ENCODE results near the gene SEMA3A. TPM values are rescaled to one million over a fixed set of nuclear protein-coding genes. Genes with fewer than 3 reads are reported as not detected.
"Not testable (repeated sequence)": the region's sequence is repeated elsewhere in the genome, so short reads cannot be mapped to it uniquely, and the experiment has no call there.

Gene SEMA3A
- total RNA-seq, 2 experiments from 2014 or later, result 0.50 to 0.60 TPM

- H3K4me3 Mint-ChIP-seq, result no peak overlapping the region
- H3K27me3 Mint-ChIP-seq, result no peaks in the 10 kb centered on the region
- no peaks in the 10 kb centered on the region for H3K36me3 ChIP-seq (ENCODE audit: insufficient read depth, low read length)
- H3K4me1 ChIP-seq (ENCODE audit: insufficient read depth, low read length), result no peaks in the 10 kb centered on the region
- H3K27me3 ChIP-seq (ENCODE audit: control insufficient read depth in 1 of 2, insufficient read depth in 2 of 2, low read length in 2 of 2), result no peaks in the 10 kb centered on the region
- no peak for DNase-seq
- ChIA-PET POLR2A (interaction anchor here (1.0 kb wide), 1 partner anchor 10 kb away, joined by 3 read pairs; no protein-coding TSS in a partner anchor), CTCF (no interaction called here)
- H3K9me3 Mint-ChIP-seq, result no peaks in the 10 kb centered on the region
- no peak overlapping the region for H3K27ac Mint-ChIP-seq
- intact Hi-C loops (cut with DNase I, micrococcal nuclease), result no loop called here
- H3K27ac ChIP-seq (ENCODE audit: low read depth in 1 of 2, low read length in 2 of 2), result no peak overlapping the region
- H3K36me3 Mint-ChIP-seq (ENCODE audit: low read depth), result no peaks in the 10 kb centered on the region
- TF ChIP-seq CTCF (IDR thresholded peaks at IDR 0.05), result no peak
- ATAC-seq (ENCODE audit: poor library complexity), result no peak
- H3K4me1 Mint-ChIP-seq (ENCODE audit: low read depth), result no peaks in the 10 kb centered on the region
- peaks cover 0 to 4% of the 10 kb centered on the region in 2 experiments for H3K9me3 ChIP-seq (ENCODE audit: control insufficient read depth in 1 of 2, insufficient read depth in 1 of 2, low read length in 2 of 2)
- no peak overlapping the region for H3K4me3 ChIP-seq (ENCODE audit: low read length)
These were observed 37.4 kb downstream of the SEMA3A start for GRCh38 chr7:84157171-84157570.

- ATAC-seq (ENCODE audit: poor library complexity), result no peak
- ChIA-PET CTCF (no interaction called here), POLR2A (no interaction called here)
- no peaks in the 10 kb centered on the region for H3K27me3 ChIP-seq (ENCODE audit: control insufficient read depth in 1 of 2, insufficient read depth in 2 of 2, low read length in 2 of 2)
- DNase-seq, result no peak
- no peaks in the 10 kb centered on the region for H3K36me3 ChIP-seq (ENCODE audit: insufficient read depth, low read length)
- Mint-ChIP-seq H3K4me3 (no peak overlapping the region), H3K9me3 (no peaks in the 10 kb centered on the region), H3K27me3 (no peaks in the 10 kb centered on the region), H3K36me3 (ENCODE audit: low read depth) (no peaks in the 10 kb centered on the region), H3K27ac (no peak overlapping the region), H3K4me1 (ENCODE audit: low read depth) (no peaks in the 10 kb centered on the region)
- TF ChIP-seq CTCF (IDR thresholded peaks at IDR 0.05), result no peak
- intact Hi-C loops (cut with DNase I, micrococcal nuclease), result no loop called here
- H3K9me3 ChIP-seq (ENCODE audit: control insufficient read depth in 1 of 2, insufficient read depth in 1 of 2, low read length in 2 of 2), result peaks cover 0 to 4% of the 10 kb centered on the region in 2 experiments
- H3K4me1 ChIP-seq (ENCODE audit: insufficient read depth, low read length), result no peaks in the 10 kb centered on the region
- no peak overlapping the region for H3K4me3 ChIP-seq (ENCODE audit: low read length)
- H3K27ac ChIP-seq (ENCODE audit: low read depth in 1 of 2, low read length in 2 of 2), result no peak overlapping the region
These were observed 39.4 kb downstream of the SEMA3A start for GRCh38 chr7:84154991-84155781.

GRCh38 chr7:84152995-84153394 lies 41.6 kb downstream of the SEMA3A start:
- no peaks in the 10 kb centered on the region for H3K27me3 ChIP-seq (ENCODE audit: control insufficient read depth in 1 of 2, insufficient read depth in 2 of 2, low read length in 2 of 2)
- CTCF ChIA-PET, result no interaction called here
- DNase-seq (no peak), ATAC-seq (ENCODE audit: poor library complexity) (no peak)
- H3K27ac ChIP-seq (ENCODE audit: low read depth in 1 of 2, low read length in 2 of 2), result no peak overlapping the region
- Mint-ChIP-seq H3K27ac (no peak overlapping the region), H3K9me3 (no peaks in the 10 kb centered on the region), H3K4me3 (no peak overlapping the region), H3K36me3 (ENCODE audit: low read depth) (no peaks in the 10 kb centered on the region), H3K27me3 (no peaks in the 10 kb centered on the region), H3K4me1 (ENCODE audit: low read depth) (no peaks in the 10 kb centered on the region)
- intact Hi-C loops (cut with DNase I, micrococcal nuclease), result no loop called here
- POLR2A ChIA-PET, result no interaction called here
- no peak for TF ChIP-seq CTCF (IDR thresholded peaks at IDR 0.05)
- peaks cover 0 to 1% of the 10 kb centered on the region in 2 experiments for H3K9me3 ChIP-seq (ENCODE audit: control insufficient read depth in 1 of 2, insufficient read depth in 1 of 2, low read length in 2 of 2)
- no peaks in the 10 kb centered on the region for H3K4me1 ChIP-seq (ENCODE audit: insufficient read depth, low read length)
- no peak overlapping the region for H3K4me3 ChIP-seq (ENCODE audit: low read length)
- no peaks in the 10 kb centered on the region for H3K36me3 ChIP-seq (ENCODE audit: insufficient read depth, low read length)

GRCh38 chr7:84150370-84150769 lies 44.2 kb downstream of the SEMA3A start:
- DNase-seq; ATAC-seq (ENCODE audit: poor library complexity); H3K36me3 Mint-ChIP-seq (ENCODE audit: low read depth); H3K4me3 ChIP-seq (ENCODE audit: low read length); H3K27me3 Mint-ChIP-seq; intact Hi-C loops (cut with DNase I, micrococcal nuclease); H3K4me3 Mint-ChIP-seq; H3K4me1 ChIP-seq (ENCODE audit: insufficient read depth, low read length); H3K27ac ChIP-seq (ENCODE audit: low read depth in 1 of 2, low read length in 2 of 2); H3K9me3 Mint-ChIP-seq; H3K9me3 ChIP-seq (ENCODE audit: control insufficient read depth in 1 of 2, insufficient read depth in 1 of 2, low read length in 2 of 2); POLR2A ChIA-PET; H3K36me3 ChIP-seq (ENCODE audit: insufficient read depth, low read length); H3K4me1 Mint-ChIP-seq (ENCODE audit: low read depth); H3K27me3 ChIP-seq (ENCODE audit: control insufficient read depth in 1 of 2, insufficient read depth in 2 of 2, low read length in 2 of 2); CTCF ChIA-PET; H3K27ac Mint-ChIP-seq: not testable (repeated sequence)

All from CD4-positive, alpha-beta T cell (primary cell).